Measurements from ENCODE around the gene RCBTB2. TPM values are rescaled to one million over a fixed set of nuclear protein-coding genes. Genes with fewer than 3 reads are reported as not detected.
"Not testable (repeated sequence)": the region's sequence is repeated elsewhere in the genome, so short reads cannot be mapped to it uniquely, and the experiment has no call there.

RCBTB2 gene
- total RNA-seq, 1 experiment from 2014 or later, result 0.87 TPM

GRCh38 chr13:48457578-48458242 lies 75.2 kb downstream of the RCBTB2 start:
- no peak for DNase-seq (ENCODE audit: extremely low read depth, low read depth)

GRCh38 chr13:48456546-48456945 lies 76.3 kb downstream of the RCBTB2 start:
- DNase-seq (ENCODE audit: extremely low read depth, low read depth), result no peak

- DNase-seq (ENCODE audit: extremely low read depth, low read depth), result not testable (repeated sequence)
Measured at GRCh38 chr13:48451196-48451595, 81.7 kb downstream of the RCBTB2 start.

GRCh38 chr13:48449656-48450055 lies 83.2 kb downstream of the RCBTB2 start:
- no peak for DNase-seq (ENCODE audit: extremely low read depth, low read depth)

- DNase-seq (ENCODE audit: extremely low read depth, low read depth), result no peak
Measured at GRCh38 chr13:48448959-48449614, 83.8 kb downstream of the RCBTB2 start.

GRCh38 chr13:48448285-48448958 lies 84.5 kb downstream of the RCBTB2 start:
- DNase-seq (ENCODE audit: extremely low read depth, low read depth), result no peak

GRCh38 chr13:48446464-48446863 lies 86.4 kb downstream of the RCBTB2 start:
- no peak for DNase-seq (ENCODE audit: extremely low read depth, low read depth)

- DNase-seq (ENCODE audit: extremely low read depth, low read depth), result no peak
Measured at GRCh38 chr13:48443442-48444208, 89.3 kb downstream of the RCBTB2 start.

Other genes with a start within 250 kb of the RCBTB2 start
- gene RB1, start 229.3 kb downstream of the RCBTB2 start, total RNA-seq (2014; rRNA removed; shearing (Covaris generic)), result 31.7 and 33.0 TPM in 2 replicates
- gene LPAR6, start 120.0 kb downstream of the RCBTB2 start, total RNA-seq (2014; rRNA removed; shearing (Covaris generic)), result 2.1 and 3.2 TPM in 2 replicates
- not detected in 2 replicates for gene CYSLTR2, start 120.8 kb upstream of the RCBTB2 start, total RNA-seq (2014; rRNA removed; shearing (Covaris generic))